ENCODE results near the gene UNC93A.
"Not testable (repeated sequence)": the region's sequence is repeated elsewhere in the genome, so short reads cannot be mapped to it uniquely, and the experiment has no call there.

UNC93A gene

GRCh38 chr6:167309355-167310192 lies 18.5 kb downstream of the UNC93A start:
- not testable (repeated sequence) for DNase-seq (ENCODE audit: low read depth in 2 of 2)

- DNase-seq (ENCODE audit: low read depth in 2 of 2) = no peak
These were observed 20.2 kb downstream of the UNC93A start for GRCh38 chr6:167311286-167311685.

GRCh38 chr6:167311691-167312090 lies 20.6 kb downstream of the UNC93A start:
- DNase-seq (ENCODE audit: low read depth in 2 of 2) = not testable (repeated sequence)

GRCh38 chr6:167314180-167314821 lies 23.2 kb downstream of the UNC93A start:
- no peak for DNase-seq (ENCODE audit: low read depth in 2 of 2)

GRCh38 chr6:167317172-167317571 lies 26.1 kb downstream of the UNC93A start:
- DNase-seq (ENCODE audit: low read depth in 2 of 2) = no peak

- not testable (repeated sequence) for DNase-seq (ENCODE audit: low read depth in 2 of 2)
These were observed 27.2 kb downstream of the UNC93A start for GRCh38 chr6:167318354-167318753.

GRCh38 chr6:167318856-167319255 lies 27.7 kb downstream of the UNC93A start:
- not testable (repeated sequence) for DNase-seq (ENCODE audit: low read depth in 2 of 2)

- DNase-seq (ENCODE audit: low read depth in 2 of 2) = not testable (repeated sequence)
These were observed 29.0 kb downstream of the UNC93A start for GRCh38 chr6:167319856-167320753.

GRCh38 chr6:167320754-167321056 lies 29.6 kb downstream of the UNC93A start:
- DNase-seq (ENCODE audit: low read depth in 2 of 2) = not testable (repeated sequence)

- not testable (repeated sequence) for DNase-seq (ENCODE audit: low read depth in 2 of 2)
These were observed 30.1 kb downstream of the UNC93A start for GRCh38 chr6:167321185-167321584.

GRCh38 chr6:167323111-167323510 lies 32.0 kb downstream of the UNC93A start:
- DNase-seq (ENCODE audit: low read depth in 2 of 2) = no peak

- no peak for DNase-seq (ENCODE audit: low read depth in 2 of 2)
These were observed 33.0 kb downstream of the UNC93A start for GRCh38 chr6:167324111-167324510.

GRCh38 chr6:167325766-167326165 lies 34.7 kb downstream of the UNC93A start:
- DNase-seq (ENCODE audit: low read depth in 2 of 2) = no peak

GRCh38 chr6:167327391-167327790 lies 36.3 kb downstream of the UNC93A start:
- DNase-seq (ENCODE audit: low read depth in 2 of 2) = no peak

GRCh38 chr6:167328086-167328485 lies 37.0 kb downstream of the UNC93A start:
- DNase-seq (ENCODE audit: low read depth in 2 of 2) = no peak

- DNase-seq (ENCODE audit: low read depth in 2 of 2) = no peak
These were observed 37.9 kb downstream of the UNC93A start for GRCh38 chr6:167329014-167329413.

GRCh38 chr6:167330750-167331149 lies 39.6 kb downstream of the UNC93A start:
- no peak for DNase-seq (ENCODE audit: low read depth in 2 of 2)

GRCh38 chr6:167331565-167331964 lies 40.5 kb downstream of the UNC93A start:
- DNase-seq (ENCODE audit: low read depth in 2 of 2) = no peak

- no peak for DNase-seq (ENCODE audit: low read depth in 2 of 2)
These were observed 45.9 kb downstream of the UNC93A start for GRCh38 chr6:167336844-167337630.

GRCh38 chr6:167337675-167338449 lies 46.7 kb downstream of the UNC93A start:
- DNase-seq (ENCODE audit: low read depth in 2 of 2) = no peak

All from stimulated activated CD4-positive, alpha-beta T cell treated with anti-CD3 and anti-CD28 coated beads, Interleukin-15, amount 100 ng/mL, for 48 hours (primary cell).